Measurements from ENCODE around the gene RBM22. TPM values are rescaled to one million over a fixed set of nuclear protein-coding genes. Genes with fewer than 3 reads are reported as not detected.

RBM22 gene
- total RNA-seq, 1 donor = 27.1 TPM

DNA sequence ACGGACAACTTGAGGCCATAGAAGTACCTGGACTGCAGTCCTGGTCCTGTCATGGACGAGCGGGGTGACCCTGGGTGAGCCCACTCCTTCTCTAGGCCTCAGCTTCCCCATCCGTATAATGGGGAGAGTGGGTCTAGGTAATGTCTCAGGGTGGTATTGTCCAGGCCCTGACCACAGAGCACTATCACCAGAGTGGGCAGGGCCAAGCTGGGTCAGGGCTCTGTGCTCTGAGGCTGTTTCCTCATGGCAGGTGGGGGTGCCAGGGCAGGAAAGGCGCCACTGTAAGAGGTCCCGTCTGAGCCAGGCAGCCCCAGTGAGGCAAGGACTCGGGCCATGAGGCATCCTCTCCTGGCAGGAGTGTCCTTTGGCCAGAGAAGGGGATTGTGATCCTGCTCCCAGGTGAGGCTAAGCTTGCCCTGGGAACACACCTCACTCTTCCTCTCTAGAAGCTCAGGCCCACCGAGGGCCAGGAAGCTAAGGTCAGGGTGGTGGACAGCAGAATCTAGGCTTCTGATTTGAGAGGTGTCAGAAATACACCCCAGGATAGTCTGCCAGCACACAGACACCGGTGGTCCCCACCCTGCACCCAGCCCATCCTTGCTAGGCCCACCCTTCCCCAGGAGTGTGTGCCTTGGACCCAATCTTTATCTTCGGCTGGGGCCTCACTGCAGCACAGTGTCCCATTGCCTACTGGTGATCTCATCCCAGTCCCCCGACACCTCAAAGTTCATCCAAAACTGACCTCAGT is 41.3 kb downstream of the RBM22 start:
- Histone ChIP-seq H3K27me3 (ENCODE audit: insufficient read depth, low read length) (peaks cover 8% of the 10 kb centered on the region), H3K27ac (ENCODE audit: low read depth, low read length) (no peak overlapping the region), H3K9me3 (ENCODE audit: low read depth, low read length) (no peaks in the 10 kb centered on the region), H4K20me1 (ENCODE audit: insufficient read depth, low read length) (no peaks in the 10 kb centered on the region), H3K4me1 (ENCODE audit: insufficient read depth, low read length) (peaks cover 5% of the 10 kb centered on the region), H3K36me3 (ENCODE audit: insufficient read depth, low read length) (no peaks in the 10 kb centered on the region), H3K79me2 (ENCODE audit: insufficient read depth, low read length) (no peaks in the 10 kb centered on the region), H3K4me2 (ENCODE audit: insufficient read depth, low read length) (no peak overlapping the region), H2AFZ (ENCODE audit: low read length) (no peak overlapping the region), H3K4me3 (ENCODE audit: insufficient read depth, low read length) (no peak overlapping the region)
- TF ChIP-seq, protein P1, sequence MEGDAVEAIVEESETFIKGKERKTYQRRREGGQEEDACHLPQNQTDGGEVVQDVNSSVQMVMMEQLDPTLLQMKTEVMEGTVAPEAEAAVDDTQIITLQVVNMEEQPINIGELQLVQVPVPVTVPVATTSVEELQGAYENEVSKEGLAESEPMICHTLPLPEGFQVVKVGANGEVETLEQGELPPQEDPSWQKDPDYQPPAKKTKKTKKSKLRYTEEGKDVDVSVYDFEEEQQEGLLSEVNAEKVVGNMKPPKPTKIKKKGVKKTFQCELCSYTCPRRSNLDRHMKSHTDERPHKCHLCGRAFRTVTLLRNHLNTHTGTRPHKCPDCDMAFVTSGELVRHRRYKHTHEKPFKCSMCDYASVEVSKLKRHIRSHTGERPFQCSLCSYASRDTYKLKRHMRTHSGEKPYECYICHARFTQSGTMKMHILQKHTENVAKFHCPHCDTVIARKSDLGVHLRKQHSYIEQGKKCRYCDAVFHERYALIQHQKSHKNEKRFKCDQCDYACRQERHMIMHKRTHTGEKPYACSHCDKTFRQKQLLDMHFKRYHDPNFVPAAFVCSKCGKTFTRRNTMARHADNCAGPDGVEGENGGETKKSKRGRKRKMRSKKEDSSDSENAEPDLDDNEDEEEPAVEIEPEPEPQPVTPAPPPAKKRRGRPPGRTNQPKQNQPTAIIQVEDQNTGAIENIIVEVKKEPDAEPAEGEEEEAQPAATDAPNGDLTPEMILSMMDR (IDR thresholded peaks at IDR 0.05; ENCODE audit: extremely low read depth, low read depth, low read length) = no peak
- peak; percentile 56 for DNase-seq (ENCODE audit: insufficient read length, low spot score, missing footprints)

DNA sequence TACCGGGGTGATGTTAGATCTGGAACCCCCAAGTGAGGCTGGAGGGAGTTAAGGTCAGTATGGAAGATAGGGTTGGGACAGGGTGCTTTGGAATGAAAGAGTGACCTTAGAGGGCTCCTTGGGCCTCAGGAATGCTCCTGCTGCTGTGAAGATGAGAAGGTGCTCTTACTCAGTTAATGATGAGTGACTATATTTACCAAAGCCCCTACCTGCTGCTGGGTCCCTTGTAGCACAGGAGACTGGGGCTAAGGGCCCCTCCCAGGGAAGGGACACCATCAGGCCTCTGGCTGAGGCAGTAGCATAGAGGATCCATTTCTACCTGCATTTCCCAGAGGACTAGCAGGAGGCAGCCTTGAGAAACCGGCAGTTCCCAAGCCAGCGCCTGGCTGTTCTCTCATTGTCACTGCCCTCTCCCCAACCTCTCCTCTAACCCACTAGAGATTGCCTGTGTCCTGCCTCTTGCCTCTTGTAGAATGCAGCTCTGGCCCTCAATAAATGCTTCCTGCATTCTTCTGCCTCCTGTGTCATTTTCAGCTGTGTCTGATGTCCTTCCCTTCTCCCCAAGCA is 42.1 kb downstream of the RBM22 start:
- no peak overlapping the region for H2AFZ ChIP-seq (ENCODE audit: low read length)
- no peaks in the 10 kb centered on the region for H4K20me1 ChIP-seq (ENCODE audit: insufficient read depth, low read length)
- peaks cover 3% of the 10 kb centered on the region for H3K27me3 ChIP-seq (ENCODE audit: insufficient read depth, low read length)
- H3K4me2 ChIP-seq (ENCODE audit: insufficient read depth, low read length) = no peak overlapping the region
- no peak overlapping the region for H3K4me3 ChIP-seq (ENCODE audit: insufficient read depth, low read length)
- H3K4me1 ChIP-seq (ENCODE audit: insufficient read depth, low read length) = peaks cover 12% of the 10 kb centered on the region
- TF ChIP-seq, protein P1 (IDR thresholded peaks at IDR 0.05; ENCODE audit: extremely low read depth, low read depth, low read length) = no peak
- DNase-seq (ENCODE audit: insufficient read length, low spot score, missing footprints) = peak; percentile 75
- no peaks in the 10 kb centered on the region for H3K36me3 ChIP-seq (ENCODE audit: insufficient read depth, low read length)
- H3K79me2 ChIP-seq (ENCODE audit: insufficient read depth, low read length) = no peaks in the 10 kb centered on the region
- no peaks in the 10 kb centered on the region for H3K9me3 ChIP-seq (ENCODE audit: low read depth, low read length)
- no peak overlapping the region for H3K27ac ChIP-seq (ENCODE audit: low read depth, low read length)

DNA sequence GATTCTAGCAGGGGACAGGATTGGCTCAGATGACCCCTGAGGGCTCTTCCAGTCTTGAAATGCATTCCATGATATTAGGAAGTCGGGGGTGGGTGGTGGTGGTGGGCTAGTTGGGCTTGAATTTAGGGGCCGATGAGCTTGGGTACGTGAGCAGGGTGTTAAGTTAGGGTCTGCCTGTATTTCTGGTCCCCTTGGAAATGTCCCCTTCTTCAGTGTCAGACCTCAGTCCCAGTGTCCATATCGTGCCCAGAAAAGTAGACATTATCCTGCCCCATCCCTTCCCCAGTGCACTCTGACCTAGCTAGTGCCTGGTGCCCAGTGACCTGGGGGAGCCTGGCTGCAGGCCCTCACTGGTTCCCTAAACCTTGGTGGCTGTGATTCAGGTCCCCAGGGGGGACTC is 42.7 kb downstream of the RBM22 start:
- Histone ChIP-seq H3K4me1 (ENCODE audit: insufficient read depth, low read length) (peaks cover 18% of the 10 kb centered on the region), H3K27me3 (ENCODE audit: insufficient read depth, low read length) (peaks cover 3% of the 10 kb centered on the region), H3K4me2 (ENCODE audit: insufficient read depth, low read length) (no peak overlapping the region), H4K20me1 (ENCODE audit: insufficient read depth, low read length) (peaks cover 4% of the 10 kb centered on the region), H3K4me3 (ENCODE audit: insufficient read depth, low read length) (no peak overlapping the region), H2AFZ (ENCODE audit: low read length) (no peak overlapping the region), H3K36me3 (ENCODE audit: insufficient read depth, low read length) (no peaks in the 10 kb centered on the region), H3K9me3 (ENCODE audit: low read depth, low read length) (no peaks in the 10 kb centered on the region), H3K27ac (ENCODE audit: low read depth, low read length) (no peak overlapping the region), H3K79me2 (ENCODE audit: insufficient read depth, low read length) (no peaks in the 10 kb centered on the region)
- peak; percentile 56 for DNase-seq (ENCODE audit: insufficient read length, low spot score, missing footprints)
- TF ChIP-seq, protein P1 (IDR thresholded peaks at IDR 0.05; ENCODE audit: extremely low read depth, low read depth, low read length) = no peak
